ENCODE data around the gene IFNA16.
"Not testable (repeated sequence)": the region's sequence is repeated elsewhere in the genome, so short reads cannot be mapped to it uniquely, and the experiment has no call there.

The IFNA16 gene

GRCh38 chr9:21217211-21217610 lies at the start of gene IFNA16:
Gene IFNA16, minus strand, starts transcription at chr9:21217311. Its CDS starts 6 bp downstream, at chr9:21217305.
- not testable (repeated sequence) for H3K4me3 Mint-ChIP-seq; H3K4me1 Mint-ChIP-seq; H3K9me3 Mint-ChIP-seq; H3K36me3 Mint-ChIP-seq; ATAC-seq (ENCODE audit: low read depth); H3K27ac Mint-ChIP-seq; DNase-seq (ENCODE audit: low spot score in 2 of 2); H3K27me3 Mint-ChIP-seq

- Mint-ChIP-seq H3K9me3 (no peaks in the 10 kb centered on the region), H3K27me3 (peaks cover 3% of the 10 kb centered on the region), H3K36me3 (no peaks in the 10 kb centered on the region), H3K4me3 (no peak overlapping the region), H3K4me1 (peaks cover 5% of the 10 kb centered on the region), H3K27ac (no peak overlapping the region)
- ATAC-seq (ENCODE audit: low read depth), result no peak
- DNase-seq (ENCODE audit: low spot score in 2 of 2), result no peak
Observed at GRCh38 chr9:21265421-21266189, 48.5 kb upstream of the IFNA16 start.

GRCh38 chr9:21255538-21256212 lies 38.6 kb upstream of the IFNA16 start:
- no peak for DNase-seq (ENCODE audit: low spot score in 2 of 2)
- H3K9me3 Mint-ChIP-seq, result no peaks in the 10 kb centered on the region
- no peak overlapping the region for H3K27ac Mint-ChIP-seq
- H3K36me3 Mint-ChIP-seq, result no peaks in the 10 kb centered on the region
- no peak for ATAC-seq (ENCODE audit: low read depth)
- H3K4me3 Mint-ChIP-seq, result no peak overlapping the region
- H3K4me1 Mint-ChIP-seq, result peaks cover 2% of the 10 kb centered on the region
- peaks cover 11% of the 10 kb centered on the region for H3K27me3 Mint-ChIP-seq

- Mint-ChIP-seq H3K36me3 (no peaks in the 10 kb centered on the region), H3K27me3 (peaks cover 13% of the 10 kb centered on the region), H3K9me3 (no peaks in the 10 kb centered on the region), H3K4me3 (no peak overlapping the region), H3K27ac (no peak overlapping the region), H3K4me1 (peaks cover 2% of the 10 kb centered on the region)
- DNase-seq (ENCODE audit: low spot score in 2 of 2) (no peak), ATAC-seq (ENCODE audit: low read depth) (peak; percentile 72)
Observed at GRCh38 chr9:21252721-21253547, 35.8 kb upstream of the IFNA16 start.

- no peak for ATAC-seq (ENCODE audit: low read depth)
- no peak for DNase-seq (ENCODE audit: low spot score in 2 of 2)
- H3K27ac Mint-ChIP-seq, result no peak overlapping the region
- no peaks in the 10 kb centered on the region for H3K36me3 Mint-ChIP-seq
- no peaks in the 10 kb centered on the region for H3K9me3 Mint-ChIP-seq
- H3K27me3 Mint-ChIP-seq, result peaks cover 13% of the 10 kb centered on the region
- H3K4me3 Mint-ChIP-seq, result no peak overlapping the region
- peaks cover 2% of the 10 kb centered on the region for H3K4me1 Mint-ChIP-seq
Observed at GRCh38 chr9:21251638-21252037, 34.5 kb upstream of the IFNA16 start.

GRCh38 chr9:21251190-21251589 lies 34.1 kb upstream of the IFNA16 start:
- Mint-ChIP-seq H3K27me3 (peaks cover 9% of the 10 kb centered on the region), H3K4me1 (peaks cover 2% of the 10 kb centered on the region), H3K9me3 (no peaks in the 10 kb centered on the region), H3K4me3 (no peak overlapping the region), H3K27ac (no peak overlapping the region), H3K36me3 (no peaks in the 10 kb centered on the region)
- ATAC-seq (ENCODE audit: low read depth) (no peak), DNase-seq (ENCODE audit: low spot score in 2 of 2) (no peak)

- ATAC-seq (ENCODE audit: low read depth) (no peak), DNase-seq (ENCODE audit: low spot score in 2 of 2) (no peak)
- Mint-ChIP-seq H3K9me3 (no peaks in the 10 kb centered on the region), H3K27ac (no peak overlapping the region), H3K4me3 (no peak overlapping the region), H3K27me3 (peaks cover 8% of the 10 kb centered on the region), H3K36me3 (no peaks in the 10 kb centered on the region), H3K4me1 (no peaks in the 10 kb centered on the region)
Observed at GRCh38 chr9:21244836-21245235, 27.7 kb upstream of the IFNA16 start.

GRCh38 chr9:21239911-21240310 lies 22.8 kb upstream of the IFNA16 start, which contains the start of gene IFNA14:
Gene IFNA14, minus strand, starts transcription at chr9:21240005. Its CDS starts 70 bp downstream, at chr9:21239935.
- H3K36me3 Mint-ChIP-seq, result no peaks in the 10 kb centered on the region
- DNase-seq (ENCODE audit: low spot score in 2 of 2) (no peak), ATAC-seq (ENCODE audit: low read depth) (no peak)
- H3K27me3 Mint-ChIP-seq, result peaks cover 14% of the 10 kb centered on the region
- H3K27ac Mint-ChIP-seq, result no peak within 1 kb of the TSS
- H3K9me3 Mint-ChIP-seq, result no peaks in the 10 kb centered on the region
- H3K4me1 Mint-ChIP-seq, result peaks cover 3% of the 10 kb centered on the region
- no peak within 1 kb of the TSS for H3K4me3 Mint-ChIP-seq

- not testable (repeated sequence) for H3K4me1 Mint-ChIP-seq; H3K9me3 Mint-ChIP-seq; DNase-seq (ENCODE audit: low spot score in 2 of 2); H3K36me3 Mint-ChIP-seq; ATAC-seq (ENCODE audit: low read depth); H3K4me3 Mint-ChIP-seq; H3K27me3 Mint-ChIP-seq
- peak overlapping the region; percentile 32 for H3K27ac Mint-ChIP-seq
Observed at GRCh38 chr9:21236360-21236714, 19.2 kb upstream of the IFNA16 start.

GRCh38 chr9:21235468-21236359 lies 18.6 kb upstream of the IFNA16 start:
- peak in 1 of 2 donors; percentile 41 for DNase-seq (ENCODE audit: low spot score in 2 of 2)
- peak; percentile 95 for ATAC-seq (ENCODE audit: low read depth)
- H3K4me3 Mint-ChIP-seq, H3K36me3 Mint-ChIP-seq, H3K27me3 Mint-ChIP-seq, H3K9me3 Mint-ChIP-seq, H3K4me1 Mint-ChIP-seq, H3K27ac Mint-ChIP-seq: not testable (repeated sequence)

- H3K4me3 Mint-ChIP-seq, result no peak overlapping the region
- peaks cover 3% of the 10 kb centered on the region for H3K4me1 Mint-ChIP-seq
- H3K27ac Mint-ChIP-seq, result no peak overlapping the region
- DNase-seq (ENCODE audit: low spot score in 2 of 2), result no peak
- H3K9me3 Mint-ChIP-seq, result no peaks in the 10 kb centered on the region
- H3K36me3 Mint-ChIP-seq, result no peaks in the 10 kb centered on the region
- peaks cover 5% of the 10 kb centered on the region for H3K27me3 Mint-ChIP-seq
- ATAC-seq (ENCODE audit: low read depth), result no peak
Observed at GRCh38 chr9:21234153-21234687, 17.1 kb upstream of the IFNA16 start.

- H3K4me1 Mint-ChIP-seq, result peaks cover 3% of the 10 kb centered on the region
- H3K36me3 Mint-ChIP-seq, result no peaks in the 10 kb centered on the region
- DNase-seq (ENCODE audit: low spot score in 2 of 2) (no peak), ATAC-seq (ENCODE audit: low read depth) (no peak)
- no peaks in the 10 kb centered on the region for H3K9me3 Mint-ChIP-seq
- H3K4me3 Mint-ChIP-seq, result no peak overlapping the region
- no peak overlapping the region for H3K27ac Mint-ChIP-seq
- H3K27me3 Mint-ChIP-seq, result peaks cover 2% of the 10 kb centered on the region
Observed at GRCh38 chr9:21233258-21233657, 16.1 kb upstream of the IFNA16 start.

GRCh38 chr9:21228122-21228521 lies 11.0 kb upstream of the IFNA16 start, which contains the start of gene IFNA17:
Gene IFNA17, minus strand, starts transcription at chr9:21228222. Its CDS starts 49 bp downstream, at chr9:21228173.
- Mint-ChIP-seq H3K4me3 (no peak within 1 kb of the TSS), H3K9me3 (no peaks in the 10 kb centered on the region), H3K27me3 (peaks cover 4% of the 10 kb centered on the region), H3K36me3 (no peaks in the 10 kb centered on the region), H3K27ac (no peak within 1 kb of the TSS), H3K4me1 (no peaks in the 10 kb centered on the region)
- ATAC-seq (ENCODE audit: low read depth), result no peak
- no peak for DNase-seq (ENCODE audit: low spot score in 2 of 2)
